Common myeloid progenitor, CD34-positive (primary cell): ENCODE measurements around the gene AIP.
A peak's percentile ranks its signal among the peaks of the same experiment; 100 is the strongest.

ENCODE experiments used
- CTCF ChIA-PET: fragments of 350-600 bp; sonication (Branson Sonifier 250); formaldehyde crosslinking; loops from one replicate; lab custom pipeline; 2021; ENCODE audit warnings: antibody characterized with exemption; lab: Charles Lee
- POLR2A ChIA-PET: fragments of 350-600 bp; sonication (Branson Sonifier 250); formaldehyde crosslinking; loops from one replicate; lab custom pipeline; 2021; ENCODE audit warnings: antibody characterized with exemption; lab: Charles Lee
- DNase-seq, 3 donors: peaks; one replicate each; pipeline versions ENCODE4 v3.0.0 to v3.0.0-alpha.2; 2013
- H3K27ac ChIP-seq, 2 experiments: 1 replicate in 1 of 2; 2 replicates in 1 of 2; pipeline ENCODE4 v1.7.0; 2013; ENCODE audit warnings: inconsistent platforms in 2 of 2, low read length in 2 of 2, mild to moderate bottlenecking in 2 of 2, low read depth in 1 of 2, moderate library complexity in 1 of 2; ENCODE audit not compliant: severe bottlenecking in 2 of 2, insufficient read depth in 1 of 2, poor library complexity in 1 of 2
- H3K27me3 ChIP-seq, 5 experiments: replicated peaks in 2 of 5; 1 replicate in 3 of 5; 2 replicates in 2 of 5; pipeline versions ENCODE4 v1.6.1 to v1.7.0; 2013; ENCODE audit warnings: low read length in 4 of 5, mild to moderate bottlenecking in 2 of 5, moderate library complexity in 2 of 5, inconsistent platforms in 1 of 5; ENCODE audit not compliant: insufficient read depth in 5 of 5, control insufficient read depth in 4 of 5
- H3K36me3 ChIP-seq, 4 experiments: 1 replicate in 2 of 4; 2 replicates in 2 of 4; pipeline versions ENCODE4 v1.6.1 to v1.7.0; 2013; ENCODE audit warnings: low read length in 3 of 4, control low read depth in 1 of 4, mild to moderate bottlenecking in 1 of 4; ENCODE audit not compliant: control insufficient read depth in 4 of 4, insufficient read depth in 4 of 4
- H3K4me1 ChIP-seq, 4 experiments: 1 replicate in 3 of 4; 2 replicates in 1 of 4; pipeline versions ENCODE4 v1.6.1 to v1.7.1; 2013; ENCODE audit warnings: low read length in 3 of 4, mild to moderate bottlenecking in 3 of 4, control low read depth in 1 of 4, inconsistent platforms in 1 of 4, moderate library complexity in 1 of 4; ENCODE audit not compliant: control insufficient read depth in 4 of 4, insufficient read depth in 4 of 4; ENCODE audit errors: control extremely low read depth in 1 of 4
- H3K4me3 ChIP-seq, 7 experiments: 1 replicate in 4 of 7; 2 replicates in 3 of 7; pipeline versions ENCODE4 v1.5.1 to v1.7.0; 2013; ENCODE audit warnings: mild to moderate bottlenecking in 7 of 7, low read length in 6 of 7, moderate library complexity in 6 of 7, inconsistent platforms in 2 of 7, low read depth in 2 of 7, control low read depth in 1 of 7; ENCODE audit not compliant: insufficient read depth in 4 of 7, control insufficient read depth in 1 of 7; ENCODE audit errors: extremely low read depth in 1 of 7
- H3K9me3 ChIP-seq, 5 experiments: 1 replicate in 4 of 5; 2 replicates in 1 of 5; pipeline versions ENCODE4 v1.6.1 to v1.7.1; 2013; ENCODE audit warnings: low read length in 4 of 5, mild to moderate bottlenecking in 2 of 5, inconsistent platforms in 1 of 5, low read depth in 1 of 5, moderate library complexity in 1 of 5; ENCODE audit not compliant: control insufficient read depth in 4 of 5, insufficient read depth in 2 of 5; ENCODE audit errors: control extremely low read depth in 1 of 5
- WGBS: methylation state at CpG from one replicate; pipeline ENCODE4 v1.1.5; 2013; ENCODE audit not compliant: insufficient coverage; 5-methylcytosine and 5-hydroxymethylcytosine counted together

The AIP gene

DNA sequence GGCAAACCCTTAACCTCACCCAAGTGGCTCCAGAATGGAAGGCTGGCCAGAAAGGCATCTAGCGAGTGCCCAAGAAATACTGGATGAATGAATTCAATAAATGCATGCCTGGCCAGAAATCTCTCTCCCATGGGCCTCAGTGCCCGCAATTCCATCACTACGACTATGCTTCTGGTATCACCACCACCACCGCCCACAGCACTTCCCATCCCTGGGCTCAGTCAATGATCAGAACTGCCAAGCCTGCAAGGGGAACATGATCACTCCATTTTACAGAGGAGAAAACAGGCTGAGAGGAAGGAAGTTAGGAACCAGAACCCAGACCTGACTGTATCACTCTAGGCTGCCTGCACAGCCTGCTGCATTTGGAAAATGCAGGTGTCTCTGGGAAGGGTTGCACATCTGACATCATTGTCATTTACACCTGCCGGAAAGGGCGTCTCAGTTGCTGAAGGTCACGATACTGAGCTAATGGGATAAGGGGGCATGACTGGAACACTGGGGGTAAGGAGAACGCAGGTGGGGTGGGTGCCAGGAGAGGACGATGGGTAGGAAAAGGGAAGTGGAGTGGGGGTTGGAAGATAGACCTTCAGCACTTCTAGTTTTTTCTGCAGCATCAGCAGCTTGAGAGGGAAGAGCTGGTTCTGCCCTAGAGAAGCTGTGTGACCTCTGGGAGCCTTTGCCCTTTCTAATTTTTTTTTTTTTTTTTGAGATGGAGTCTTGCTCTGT, 33.5 kb upstream of the AIP start:
- no peaks in the 10 kb centered on the region for H3K9me3 ChIP-seq
- H3K36me3 ChIP-seq = no peaks in the 10 kb centered on the region
- WGBS = 65% methylated on average over 7 of the region's 9 CpGs
- peak in 1 of 3 donors; percentile 24 for DNase-seq
- H3K4me1 ChIP-seq = peaks cover 0 to 34% (median 26%) of the 10 kb centered on the region in 4 experiments
- ChIA-PET POLR2A (interaction anchor here (1.2 kb wide), 1 partner anchor 12 kb away, joined by 9 read pairs; the partner anchor contains the start of gene PTPRCAP), CTCF (interaction anchor here (1.3 to 2.5 kb wide), 5 partner anchors 8 to 98 kb away, joined by 3 to 8 read pairs (median 4); partner anchors contain the start of gene PPP1CA)
- H3K4me3 ChIP-seq = no peak overlapping the region
- no peak overlapping the region for H3K27ac ChIP-seq
- no peaks in the 10 kb centered on the region for H3K27me3 ChIP-seq

DNA sequence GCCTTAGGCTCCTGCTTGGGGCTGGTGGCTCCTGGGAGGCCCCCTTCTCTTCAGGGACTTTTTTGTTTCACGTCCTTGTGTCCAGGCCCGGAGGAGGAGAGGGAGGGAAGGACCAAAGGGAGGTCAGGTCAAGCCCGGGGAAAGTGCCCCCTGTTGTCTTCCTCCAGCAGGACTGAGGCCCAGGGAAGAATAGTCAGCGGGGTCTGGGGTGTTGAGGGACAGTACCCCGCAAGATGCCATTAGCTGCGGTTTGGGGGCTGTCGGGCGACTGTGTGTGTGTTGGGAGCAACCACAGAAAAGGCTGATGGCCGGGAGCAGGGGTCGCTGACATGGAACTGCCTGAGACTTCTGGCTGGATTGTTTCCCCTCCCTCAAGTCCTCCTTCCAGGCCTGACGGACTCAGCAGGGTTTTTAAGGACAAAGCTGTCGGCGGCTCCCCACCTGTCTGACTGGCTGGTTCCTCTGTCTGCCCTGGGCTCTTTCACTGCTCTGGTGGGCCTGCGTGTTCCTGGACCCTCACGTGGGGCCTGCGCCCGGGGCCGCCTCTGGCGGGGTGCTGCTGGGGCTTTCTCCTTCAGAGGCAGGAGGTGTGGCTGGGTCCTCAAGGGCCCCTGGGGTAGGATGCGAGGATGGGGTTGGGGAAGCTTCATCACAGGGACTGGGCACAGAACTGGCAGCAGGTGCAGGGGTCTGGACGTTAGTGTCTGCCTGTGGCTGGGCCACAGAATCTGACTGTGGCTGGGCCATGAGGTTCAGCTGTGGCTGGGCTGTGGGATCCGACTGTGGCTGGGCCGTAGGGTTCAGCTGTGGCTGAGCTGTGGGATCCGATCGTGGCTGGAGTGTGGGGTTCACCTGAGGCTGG, 31.8 kb upstream of the AIP start:
- Histone ChIP-seq H3K9me3 (no peaks in the 10 kb centered on the region), H3K4me3 (no peak overlapping the region), H3K36me3 (no peaks in the 10 kb centered on the region), H3K27ac (no peak overlapping the region), H3K27me3 (no peaks in the 10 kb centered on the region), H3K4me1 (peaks cover 0 to 23% (median 18%) of the 10 kb centered on the region in 4 experiments)
- 92% methylated on average over 17 of the region's 25 CpGs for WGBS
- POLR2A ChIA-PET = interaction anchor here (0.6 kb wide), 1 partner anchor 30 kb away, joined by 3 read pairs; no protein-coding TSS in a partner anchor
- no peak for DNase-seq
- CTCF ChIA-PET = interaction anchor here (1.7 to 2.5 kb wide), 3 partner anchors 10 to 63 kb away, joined by 4 to 8 read pairs (median 7); partner anchors contain the start of gene PPP1CA

DNA sequence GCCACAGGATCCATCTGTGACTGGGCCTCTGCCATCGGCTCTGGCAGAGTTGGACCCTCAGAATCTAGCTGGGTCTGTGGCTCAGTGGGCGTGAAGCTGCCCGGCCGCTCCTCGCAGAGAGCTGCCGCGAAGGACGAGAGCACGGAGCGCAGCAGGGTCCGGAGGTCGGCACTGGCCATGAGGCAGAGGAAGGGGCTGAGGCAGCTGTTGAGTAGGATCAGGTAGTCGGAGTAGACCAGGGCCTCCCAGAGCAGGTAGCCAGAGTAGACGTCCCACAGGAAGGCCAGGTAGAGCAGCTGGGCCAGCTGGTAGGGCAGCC, 31.2 kb upstream of the AIP start:
- Histone ChIP-seq H3K27me3 (no peaks in the 10 kb centered on the region), H3K4me1 (peaks cover 0 to 23% (median 18%) of the 10 kb centered on the region in 4 experiments)
- DNase-seq = no peak

DNA sequence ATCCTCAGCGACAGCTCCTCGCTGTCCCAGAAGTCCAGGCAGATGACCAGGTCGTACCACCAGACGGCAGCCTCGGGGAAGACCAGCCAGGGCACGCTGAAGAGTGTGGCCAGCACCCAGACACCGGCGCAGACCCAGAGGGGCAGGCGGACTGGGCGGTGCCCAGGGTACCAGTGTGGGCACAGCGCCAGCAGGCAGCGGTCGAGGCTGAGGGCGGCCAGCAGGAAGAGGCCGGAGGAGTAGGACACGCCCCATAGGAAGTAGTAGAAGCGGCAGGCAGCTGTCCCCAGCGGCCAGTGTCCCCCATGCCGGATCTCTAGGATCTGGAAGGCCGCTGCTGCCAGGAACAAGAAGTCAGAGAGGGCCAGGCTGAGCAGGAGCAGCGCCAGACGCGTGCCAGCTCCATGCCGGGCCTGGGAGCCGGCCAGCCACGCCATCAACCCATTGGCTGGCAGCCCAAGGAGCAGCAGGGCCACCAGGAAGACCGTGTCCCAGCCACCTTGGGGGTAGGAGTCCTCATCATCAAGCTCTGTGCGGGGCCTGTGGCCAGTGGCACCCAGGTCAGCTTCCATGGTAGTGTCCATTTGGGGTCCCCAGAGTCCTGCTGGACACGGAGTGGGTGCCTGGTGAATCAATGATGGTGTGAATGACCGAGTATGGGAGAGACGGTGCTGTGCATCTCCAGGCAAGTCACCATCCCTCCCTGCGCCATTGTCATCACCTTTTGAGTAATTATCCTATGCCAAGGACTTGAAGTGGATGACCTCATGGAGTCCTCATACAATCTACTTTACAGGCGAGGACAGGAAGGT, 30.5 kb upstream of the AIP start, which contains the start of gene GPR152:
Gene GPR152, minus strand, starts transcription at position 589 of the 812 bp plus-strand sequence. Its CDS starts 5 bp downstream, at position 584.
- ChIA-PET CTCF (no interaction called here), POLR2A (interaction anchor here (0.7 kb wide), 1 partner anchor 67 kb away, joined by 3 read pairs; no protein-coding TSS in a partner anchor)
- Histone ChIP-seq H3K9me3 (no peaks in the 10 kb centered on the region), H3K27me3 (no peaks in the 10 kb centered on the region), H3K4me3 (no peak within 1 kb of the TSS), H3K27ac (no peak within 1 kb of the TSS), H3K36me3 (no peaks in the 10 kb centered on the region), H3K4me1 (peaks cover 0 to 23% (median 18%) of the 10 kb centered on the region in 4 experiments)
- WGBS = 95% methylated on average over 30 of the region's 33 CpGs
- DNase-seq = no peak

More for the DNA sequence above, 31.2 kb upstream of the AIP start:
- ChIA-PET CTCF (interaction anchor here (2.5 kb wide), 1 partner anchor 64 kb away, joined by 7 read pairs; no protein-coding TSS in a partner anchor), POLR2A (no interaction called here)
- Histone ChIP-seq H3K4me3 (no peak overlapping the region), H3K9me3 (no peaks in the 10 kb centered on the region), H3K27ac (no peak overlapping the region), H3K36me3 (no peaks in the 10 kb centered on the region)
- 98% methylated on average over 12 of the region's 14 CpGs for WGBS

DNA sequence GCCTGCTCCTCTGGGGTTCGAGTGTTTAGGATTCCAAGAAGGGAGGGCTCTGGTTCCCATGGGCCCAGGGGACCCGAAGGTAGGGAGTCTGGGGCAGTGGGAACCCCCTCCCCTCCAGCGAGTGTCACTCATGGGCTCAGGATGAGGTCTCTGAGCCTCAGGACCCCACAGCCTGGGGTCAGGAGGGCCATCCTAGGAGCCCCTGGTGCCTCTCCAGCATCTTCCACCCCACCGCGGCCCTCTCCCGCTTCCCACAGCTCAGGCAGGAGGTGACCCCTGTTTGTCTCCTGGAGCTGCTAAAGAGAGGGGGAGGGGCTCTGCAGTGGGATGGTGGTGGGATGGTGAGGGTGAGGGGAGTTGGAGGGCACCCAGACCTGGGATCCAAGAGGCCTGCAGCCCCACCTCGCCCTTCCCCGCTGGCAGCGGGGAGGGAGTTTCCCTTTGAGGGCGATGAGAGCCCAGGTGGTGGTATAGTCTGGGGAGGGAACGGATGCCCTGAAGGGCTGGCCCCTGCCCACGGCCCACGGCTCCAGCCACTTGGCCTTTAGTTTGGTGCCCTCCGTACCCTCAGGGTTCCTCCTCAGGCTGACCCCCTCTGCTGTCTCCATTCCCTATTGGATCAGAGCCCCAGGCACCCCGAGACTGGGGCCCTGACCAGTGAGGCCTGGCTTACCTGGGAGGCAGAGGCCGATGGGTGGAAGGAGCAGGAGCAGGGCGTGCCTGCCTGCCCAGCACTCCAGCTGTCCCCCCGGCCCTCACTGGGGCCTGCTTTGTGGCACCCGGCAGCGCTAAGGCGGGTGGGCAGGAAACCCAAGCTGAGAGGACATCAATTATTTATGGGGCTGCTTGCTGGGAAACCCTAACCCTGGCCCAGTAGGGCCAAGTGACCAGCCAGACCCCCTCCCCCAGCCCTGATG, 28.8 kb upstream of the AIP start:
- Histone ChIP-seq H3K36me3 (no peaks in the 10 kb centered on the region), H3K4me3 (no peak overlapping the region), H3K27me3 (no peaks in the 10 kb centered on the region), H3K4me1 (peaks cover 0 to 21% (median 17%) of the 10 kb centered on the region in 4 experiments), H3K9me3 (no peaks in the 10 kb centered on the region), H3K27ac (no peak overlapping the region)
- CTCF ChIA-PET = interaction anchor here (0.6 kb wide), 1 partner anchor 314 kb away, joined by 3 read pairs; no protein-coding TSS in a partner anchor
- DNase-seq = no peak
- 68% methylated on average over 13 of the region's 21 CpGs for WGBS
- POLR2A ChIA-PET = no interaction called here

DNA sequence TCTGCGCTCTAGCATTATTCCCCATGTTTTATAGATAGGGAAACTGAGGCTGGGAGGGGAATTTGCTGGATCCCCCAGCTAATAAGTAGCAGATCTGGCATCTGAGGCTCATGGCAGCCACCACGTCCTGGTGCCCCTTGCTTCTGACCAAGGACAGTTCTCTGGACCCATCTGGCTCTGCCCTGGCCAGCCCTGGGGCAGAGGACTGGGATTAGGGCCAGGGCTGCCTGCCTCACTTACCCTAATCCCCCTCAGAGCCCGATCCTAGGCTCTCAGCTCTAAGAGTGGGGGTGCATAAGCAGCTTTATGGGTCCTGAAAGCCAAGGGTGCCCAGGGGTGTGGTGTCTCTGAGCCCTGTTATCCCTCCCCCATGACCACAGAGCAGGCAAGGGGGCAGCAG, 27.8 kb upstream of the AIP start, which contains the start of gene CABP4:
Gene CABP4, plus strand, starts transcription at position 301 of the 400 bp plus-strand sequence. Its CDS starts 70 bp downstream, at position 371.
- no peaks in the 10 kb centered on the region for H3K27me3 ChIP-seq
- H3K9me3 ChIP-seq = no peaks in the 10 kb centered on the region
- no peak for DNase-seq
- 100% methylated on average over 1 of the region's 3 CpGs for WGBS
- H3K36me3 ChIP-seq = no peaks in the 10 kb centered on the region
- no peak within 1 kb of the TSS for H3K27ac ChIP-seq
- no peak within 1 kb of the TSS for H3K4me3 ChIP-seq
- ChIA-PET CTCF (interaction anchor here (0.6 kb wide), 1 partner anchor 315 kb away, joined by 3 read pairs; no protein-coding TSS in a partner anchor), POLR2A (no interaction called here)
- peaks cover 0 to 15% (median 11%) of the 10 kb centered on the region in 4 experiments for H3K4me1 ChIP-seq
